HG02759 (cell line): ENCODE data around the gene SEMA3E.

Experiments
- ATAC-seq: cut with Tn5 transposase; IDR thresholded peaks from one replicate; pipeline ENCODE4 v1.9.1; 2021; ENCODE audit warnings: mild to moderate bottlenecking, moderate library complexity; ENCODE audit not compliant: unreplicated experiment

The SEMA3E gene

DNA sequence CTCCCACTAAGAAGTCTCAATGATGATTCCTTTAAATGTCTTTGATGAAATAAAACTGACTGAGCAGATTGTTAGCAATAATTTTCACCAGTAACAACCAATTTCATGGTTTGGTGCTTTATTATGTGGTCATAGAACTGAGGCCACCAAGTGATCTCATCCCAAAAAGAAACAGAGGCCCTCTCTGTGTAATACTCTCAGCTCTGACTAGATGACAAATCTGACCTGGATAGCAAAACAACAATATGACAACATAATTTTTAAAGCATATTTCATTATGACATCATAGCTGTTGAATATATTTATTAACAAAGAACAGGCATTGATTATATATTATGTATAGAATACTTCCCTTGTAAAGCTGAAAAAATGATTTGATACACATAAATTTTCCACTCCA lies 5.9 kb downstream of the SEMA3E start:
- ATAC-seq, result no peak

DNA sequence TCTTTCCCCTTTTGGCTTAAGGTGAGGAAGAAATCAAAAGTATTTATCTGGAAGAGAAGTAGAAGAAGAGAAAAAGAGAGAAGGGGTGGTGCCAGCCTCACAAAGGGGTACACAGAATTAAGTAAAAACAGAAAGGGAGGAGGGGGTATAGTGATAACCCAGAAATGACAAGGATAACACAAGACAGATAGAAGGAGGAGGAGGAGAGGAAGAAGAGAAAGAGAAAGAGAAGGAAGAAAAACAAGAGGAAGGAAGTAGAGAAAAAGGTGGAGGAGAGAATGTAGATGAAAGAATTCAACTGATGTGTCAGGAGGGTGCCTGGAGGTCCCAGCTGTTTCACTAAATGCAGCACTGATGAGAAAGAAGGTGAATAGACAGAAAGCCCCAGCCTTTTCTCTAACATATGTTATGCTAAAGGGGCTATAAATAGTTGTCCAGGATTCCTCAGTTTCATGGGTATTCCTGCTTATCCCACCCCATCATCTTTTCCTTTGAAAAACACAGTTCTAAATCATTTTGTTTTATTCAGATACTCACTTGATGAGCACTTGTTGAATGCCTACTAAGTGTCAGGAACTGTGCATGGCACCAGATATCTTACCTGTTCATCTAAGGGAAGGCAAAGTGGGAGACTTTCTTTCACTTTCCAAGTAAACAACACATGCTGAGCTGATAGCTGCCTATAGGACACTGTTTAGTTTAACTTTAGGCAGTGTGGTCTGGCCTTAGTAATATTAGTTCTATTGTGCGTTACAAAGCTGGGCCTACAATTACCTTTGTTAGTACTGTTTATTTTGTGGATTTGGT lies 8.0 kb downstream of the SEMA3E start:
- ATAC-seq, result no peak

DNA sequence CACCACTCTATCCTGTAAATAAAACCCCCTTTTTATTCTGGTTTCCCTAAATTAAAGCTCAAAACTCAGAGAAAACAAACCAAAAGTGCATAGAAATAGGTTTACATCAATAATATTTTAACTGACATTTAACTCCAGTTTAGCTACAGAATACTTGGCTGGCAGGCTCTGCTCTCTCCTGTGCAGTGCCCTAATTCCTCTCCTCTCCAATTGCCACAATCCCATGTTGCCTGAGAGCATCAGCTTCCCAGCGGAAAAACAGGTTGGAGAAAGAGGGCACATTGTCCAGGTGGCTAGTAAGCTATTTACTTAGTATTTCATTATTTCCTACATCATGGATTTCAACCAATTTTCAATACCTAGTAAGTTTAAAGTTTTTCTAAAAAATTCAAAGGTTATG lies 8.7 kb downstream of the SEMA3E start:
- no peak for ATAC-seq

DNA sequence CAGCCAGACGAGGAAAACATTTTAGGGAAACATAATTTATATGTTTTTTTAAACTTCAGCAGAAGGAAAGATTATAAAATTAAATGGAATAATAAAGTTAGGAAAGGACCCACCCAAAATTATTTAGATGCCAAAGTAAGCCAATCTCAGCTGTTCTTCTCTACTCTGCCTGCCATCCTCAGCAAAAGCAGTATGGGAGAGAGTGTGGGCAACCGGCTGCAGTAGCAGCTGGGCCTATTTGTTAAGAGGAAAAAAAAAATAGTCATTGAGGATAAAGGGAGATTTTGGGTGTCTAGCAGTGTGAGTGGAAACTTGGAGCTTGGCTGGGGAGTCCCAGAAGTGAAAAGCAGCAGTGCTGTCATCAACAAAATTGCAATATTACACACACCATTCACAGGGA lies 15.4 kb downstream of the SEMA3E start:
- no peak for ATAC-seq

DNA sequence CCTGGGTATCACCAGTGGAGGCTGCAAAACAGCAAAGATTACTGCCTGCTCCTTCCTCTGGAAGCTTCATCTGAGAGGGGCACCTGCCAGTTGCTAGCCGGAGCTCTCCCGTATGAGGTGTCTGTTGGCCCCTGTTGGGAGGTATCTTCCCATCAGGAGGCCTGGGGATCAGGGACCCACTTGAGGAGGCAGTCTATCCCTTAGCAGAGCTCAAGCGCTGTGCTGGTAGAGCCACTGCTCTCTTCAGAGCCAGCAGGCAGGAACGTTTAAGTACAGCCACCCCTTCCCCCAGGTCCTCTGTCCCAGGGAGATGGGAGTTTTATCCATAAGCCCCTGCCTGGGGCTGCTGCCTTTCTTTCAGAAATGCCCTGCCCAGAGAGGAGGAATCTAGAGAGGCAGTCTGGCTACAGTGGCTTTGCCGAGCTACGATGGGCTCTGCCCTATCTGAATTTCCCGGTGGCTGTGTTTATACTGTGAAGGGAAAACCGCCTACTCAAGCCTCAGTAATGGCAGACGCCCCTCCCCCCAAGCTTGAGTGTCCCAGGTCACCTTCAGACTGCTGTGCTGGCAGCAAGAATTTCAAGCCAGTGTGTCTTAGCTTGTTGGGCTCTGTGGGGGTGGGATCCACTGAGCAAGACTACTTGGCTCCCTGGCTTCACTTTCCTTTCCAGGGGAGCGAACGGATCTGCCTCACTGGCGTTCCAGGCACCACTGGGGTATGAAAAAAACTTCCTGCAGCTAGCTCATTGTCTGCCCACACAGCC lies 19.6 kb downstream of the SEMA3E start:
- ATAC-seq, result no peak

DNA sequence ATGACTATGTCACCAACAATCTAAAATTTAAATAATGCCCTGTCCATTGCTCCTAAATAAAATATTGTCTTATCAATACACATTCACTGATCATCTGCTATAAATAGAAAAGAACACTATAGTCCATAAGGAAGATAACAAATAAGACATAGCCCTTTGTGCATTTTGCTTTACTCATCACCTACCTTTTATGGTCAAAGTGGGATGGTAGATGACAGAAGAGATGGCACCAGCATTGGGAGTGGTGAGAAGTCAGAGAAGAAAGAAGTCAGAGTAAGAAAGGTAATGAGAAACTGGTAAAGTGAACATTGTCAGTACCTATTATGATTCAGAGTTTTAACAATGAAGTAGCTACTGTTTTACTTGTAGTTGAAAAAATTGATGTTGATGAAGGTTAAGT lies 31.1 kb downstream of the SEMA3E start:
- no peak for ATAC-seq

DNA sequence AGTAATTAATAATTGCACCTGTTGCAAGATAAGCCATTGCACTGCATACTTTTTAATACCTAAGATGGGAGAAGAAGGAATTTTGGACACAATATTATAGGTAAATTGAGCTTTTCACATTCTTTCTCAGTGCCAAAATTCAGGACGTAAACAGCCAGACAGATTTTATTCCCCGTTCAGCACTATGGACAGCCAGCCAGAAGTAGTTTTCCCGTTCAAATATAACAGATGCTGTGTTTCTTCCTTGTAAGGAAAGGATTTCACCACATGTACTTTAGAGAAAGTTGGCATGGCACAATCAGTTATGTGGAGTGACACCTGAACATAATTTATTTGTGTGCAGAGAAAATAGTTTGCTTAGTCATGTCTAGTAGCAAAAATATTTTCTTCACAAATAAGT lies 34.8 kb downstream of the SEMA3E start:
- no peak for ATAC-seq

DNA sequence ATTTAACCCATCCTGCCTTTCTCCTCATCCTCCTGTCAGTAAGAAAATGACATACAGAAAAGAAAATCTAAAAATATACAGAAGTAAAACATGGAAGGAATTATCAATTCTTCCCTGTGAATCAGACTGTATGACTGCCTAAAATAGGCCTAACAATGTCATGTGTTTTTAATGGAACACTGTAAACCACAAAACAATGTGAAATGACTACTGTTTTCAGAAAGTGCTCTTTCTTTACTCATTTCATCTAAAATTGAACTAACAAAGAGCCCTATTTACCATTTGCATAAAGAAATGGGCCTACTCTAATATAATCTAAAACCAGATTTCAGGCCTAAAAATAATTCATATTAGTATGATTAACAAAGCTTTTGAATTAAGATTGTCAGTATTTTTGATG lies 35.7 kb downstream of the SEMA3E start:
- no peak for ATAC-seq

DNA sequence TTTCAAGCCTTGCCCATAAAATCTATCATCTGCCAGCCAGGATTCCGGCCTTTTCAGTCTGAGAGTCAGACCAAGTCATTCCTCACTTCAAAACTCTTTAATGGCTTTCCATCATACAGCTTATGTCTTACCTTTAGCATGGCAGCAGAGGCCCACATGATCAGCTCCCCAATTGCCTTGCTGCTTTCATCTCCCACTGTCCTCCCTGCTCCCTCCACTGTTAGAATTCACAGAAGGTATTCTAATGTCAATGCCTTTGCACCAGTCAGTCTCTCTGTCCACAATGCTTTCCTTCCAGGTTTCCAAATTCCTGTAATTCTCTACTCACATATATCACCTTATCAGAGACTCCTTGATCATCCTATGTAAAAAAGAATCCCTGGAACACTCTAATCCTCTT lies 37.2 kb downstream of the SEMA3E start:
- no peak for ATAC-seq

DNA sequence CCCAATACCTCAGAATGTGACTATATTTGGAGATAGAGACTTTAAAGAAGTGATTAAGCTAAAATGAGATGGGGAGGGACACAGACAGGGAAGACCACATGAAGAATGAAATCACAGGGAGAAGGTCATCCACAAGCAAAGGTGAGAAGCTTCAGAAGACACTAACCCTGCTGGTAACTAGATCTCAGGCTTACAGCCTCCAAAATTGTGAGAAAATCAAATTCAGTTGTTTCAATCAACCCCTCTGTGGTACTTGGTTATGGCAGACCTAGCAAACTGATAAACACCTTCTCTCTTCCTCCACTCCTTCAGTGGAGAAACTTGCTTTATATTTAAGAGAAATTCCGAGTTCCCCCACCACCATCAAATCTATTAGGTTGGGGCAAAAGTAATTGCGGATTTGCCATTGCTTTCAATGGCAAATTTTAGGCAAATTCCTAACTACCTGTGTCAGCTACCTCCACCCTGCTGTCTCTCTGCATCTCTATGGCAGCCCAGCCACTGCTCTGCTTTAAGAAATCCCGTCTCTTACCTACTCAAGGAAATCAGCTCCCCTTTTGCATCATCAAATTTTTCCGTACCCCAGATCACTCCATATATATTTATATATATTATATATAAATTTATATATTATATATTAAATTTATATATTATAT lies 38.2 kb downstream of the SEMA3E start:
- no peak for ATAC-seq

DNA sequence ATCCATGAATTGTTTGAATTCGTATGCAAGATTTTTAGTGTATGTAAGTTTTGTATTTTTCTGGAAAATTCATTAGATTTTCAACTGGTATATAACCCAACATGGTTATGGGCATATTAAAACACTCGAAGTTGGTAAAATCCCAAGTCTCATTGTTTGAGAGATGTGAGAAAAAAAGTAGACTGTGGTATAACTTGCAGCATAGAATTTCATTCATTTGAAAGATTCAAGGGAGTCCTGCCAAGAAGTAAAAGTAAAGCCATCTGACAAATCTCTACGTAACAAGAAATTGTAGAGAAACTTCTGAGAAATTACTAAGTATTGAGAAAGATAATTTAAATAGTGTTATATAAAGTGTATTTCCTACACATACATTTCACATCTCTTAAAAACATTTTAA lies 40.2 kb downstream of the SEMA3E start:
- no peak for ATAC-seq

DNA sequence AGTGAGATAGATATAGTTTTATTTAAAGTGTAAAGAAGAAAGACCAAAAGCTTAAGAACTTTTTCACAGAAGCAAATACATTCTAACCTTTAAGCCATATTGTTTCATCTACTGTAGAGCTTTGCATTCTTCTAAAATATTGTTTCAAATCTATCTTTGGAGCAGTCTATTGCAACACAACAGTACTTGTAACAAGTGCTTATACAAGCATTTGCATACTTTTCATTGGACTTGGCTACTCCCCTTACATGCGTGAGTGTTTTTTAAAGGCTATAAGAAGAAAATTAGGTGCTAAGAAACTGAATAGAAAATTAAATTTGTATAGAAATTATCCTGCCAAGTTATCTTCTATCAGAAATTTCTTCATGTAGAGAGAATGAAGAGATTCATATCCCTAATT lies 45.3 kb downstream of the SEMA3E start:
- no peak for ATAC-seq

DNA sequence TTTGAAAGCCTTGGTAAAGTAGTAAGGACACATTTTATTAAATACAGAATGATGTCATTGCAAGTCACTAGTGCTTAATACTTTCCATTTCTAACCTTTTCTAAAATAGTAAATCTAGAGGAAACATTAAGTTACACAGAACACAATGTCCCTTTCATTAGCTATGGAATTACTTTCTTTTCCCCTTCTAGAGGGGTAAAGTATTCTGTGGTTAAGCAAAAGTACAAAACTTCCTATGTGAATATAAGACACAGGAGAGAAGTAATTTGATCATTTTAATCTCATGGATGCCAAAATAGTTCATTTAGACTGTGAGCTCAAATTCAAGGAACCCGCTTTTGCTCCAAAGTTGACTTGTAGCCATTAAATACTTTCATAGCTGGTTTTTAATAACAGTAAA lies 49.8 kb downstream of the SEMA3E start:
- ATAC-seq, result no peak

DNA sequence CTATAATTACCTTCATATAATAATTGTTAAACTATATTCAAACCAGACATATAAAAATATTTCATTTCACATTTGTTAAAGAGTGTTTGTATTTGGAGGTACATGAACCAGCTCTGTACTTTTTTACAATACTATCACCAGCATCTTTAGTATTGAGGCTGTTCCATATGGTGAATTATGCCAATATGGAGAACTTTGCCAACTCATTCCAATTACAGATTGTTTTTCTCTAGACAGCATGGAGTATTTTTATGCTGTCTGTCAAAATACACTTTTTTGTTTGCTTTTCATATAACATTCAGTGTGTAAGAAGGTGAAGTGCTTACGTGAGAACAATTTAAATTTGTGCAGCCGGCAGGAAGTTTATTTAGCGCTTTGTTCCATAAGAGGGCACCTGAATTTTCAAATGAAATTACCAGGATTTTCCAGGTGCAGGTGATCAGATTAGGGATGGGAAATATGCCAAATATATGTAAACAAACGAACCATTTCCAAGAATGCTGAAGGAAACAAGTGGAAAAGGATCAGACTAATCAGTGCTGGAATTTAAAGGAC lies 54.9 kb downstream of the SEMA3E start:
- no peak for ATAC-seq

DNA sequence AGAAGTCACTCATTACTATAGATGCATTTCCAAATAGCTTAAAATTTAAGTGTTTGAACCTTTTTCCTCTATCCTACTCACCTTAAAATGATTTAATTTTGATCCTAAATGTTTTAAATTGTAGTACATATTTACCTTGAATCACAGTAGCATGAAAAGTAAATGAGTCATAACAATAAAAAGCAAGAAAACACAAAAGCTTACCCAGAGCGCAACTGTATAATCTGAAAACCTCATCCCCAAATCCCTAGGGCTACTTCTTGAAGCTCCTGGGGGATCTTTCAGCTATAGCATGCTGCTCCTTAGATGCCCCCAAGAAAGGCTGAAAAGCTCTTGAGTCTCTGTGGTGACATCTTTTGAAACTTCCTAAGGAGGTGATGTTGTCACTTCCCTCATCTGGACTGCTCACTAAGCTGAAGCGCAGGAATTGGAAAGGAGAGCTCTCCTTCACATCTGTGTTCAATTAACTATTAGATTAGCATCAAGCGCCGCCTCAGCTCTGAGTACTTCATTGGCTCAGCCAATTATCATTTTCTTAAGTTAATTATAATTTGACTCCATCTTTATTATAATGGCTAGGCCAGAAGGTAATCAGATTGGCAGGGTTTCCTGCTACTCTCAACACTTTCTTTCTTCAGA lies 60.2 kb downstream of the SEMA3E start:
- ATAC-seq, result no peak

DNA sequence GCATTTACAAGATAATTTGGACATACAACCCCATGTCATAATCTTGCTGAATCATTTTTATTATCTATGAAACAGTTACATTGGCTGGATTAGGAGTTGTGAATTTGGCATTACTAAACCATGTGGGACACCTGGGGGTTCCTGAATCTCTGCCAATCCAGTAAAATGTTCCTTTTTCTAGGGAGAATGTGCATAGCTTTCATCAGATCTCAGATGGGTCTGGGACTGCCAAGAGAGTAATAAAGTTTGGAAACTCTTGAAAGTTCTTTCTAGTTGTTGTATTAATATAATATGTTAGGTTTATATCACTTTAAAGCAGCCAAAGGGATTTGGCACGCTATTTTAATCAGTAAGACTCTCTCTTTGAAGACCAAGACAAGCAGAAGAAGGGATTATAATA lies 62.7 kb downstream of the SEMA3E start:
- ATAC-seq, result no peak

DNA sequence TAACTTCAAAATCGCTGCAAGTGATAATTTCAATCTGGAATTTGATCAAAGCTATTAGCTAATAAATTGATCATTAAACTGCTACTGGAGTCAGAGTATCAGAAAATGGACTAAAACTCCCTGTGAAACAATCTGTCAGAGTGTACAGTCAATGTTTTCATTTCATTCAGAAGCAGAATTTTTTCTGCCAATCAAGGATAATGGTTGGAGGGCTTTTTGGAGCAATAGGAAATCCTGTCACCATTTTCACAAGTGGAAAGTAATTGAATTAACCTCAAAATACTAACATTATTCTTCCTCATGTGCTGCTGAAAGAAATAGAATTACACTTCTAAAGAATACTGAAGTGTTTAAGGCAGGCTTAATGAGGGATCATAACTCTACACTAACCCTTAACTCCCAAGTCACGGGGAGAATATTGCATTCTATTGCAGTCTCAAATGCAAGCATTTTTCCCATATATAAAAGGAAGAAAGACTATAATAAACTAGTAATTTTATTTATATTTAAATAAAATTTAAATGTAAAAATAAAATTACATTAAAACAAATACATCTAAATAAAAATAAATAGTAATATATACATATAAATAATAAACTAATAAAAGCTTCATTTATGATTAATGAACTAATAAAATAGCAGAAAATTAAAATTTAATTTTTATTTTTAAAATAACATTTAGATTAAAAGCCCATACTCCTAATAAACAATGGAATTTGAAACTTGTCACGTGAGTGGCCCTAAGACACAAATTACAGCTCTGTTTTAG lies 67.1 kb downstream of the SEMA3E start:
- no peak for ATAC-seq

DNA sequence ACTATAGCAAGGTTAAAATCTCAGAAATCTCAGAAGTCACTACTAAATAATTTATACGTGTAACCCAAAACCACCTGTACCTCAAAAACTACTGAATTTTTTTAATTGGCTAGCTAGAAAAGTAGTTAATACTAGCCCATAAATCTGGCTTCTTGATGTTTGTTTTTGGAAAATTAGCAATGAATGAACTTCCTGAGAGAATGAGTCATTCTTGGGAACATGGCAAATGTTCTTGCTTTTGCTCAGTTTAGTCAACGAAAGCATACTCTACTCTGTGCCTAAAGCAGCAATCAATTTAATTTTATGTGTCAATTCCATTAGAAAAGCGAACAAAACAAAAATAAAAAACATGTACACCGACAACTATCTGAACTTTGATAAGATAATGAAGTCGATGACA lies 69.2 kb downstream of the SEMA3E start:
- no peak for ATAC-seq

DNA sequence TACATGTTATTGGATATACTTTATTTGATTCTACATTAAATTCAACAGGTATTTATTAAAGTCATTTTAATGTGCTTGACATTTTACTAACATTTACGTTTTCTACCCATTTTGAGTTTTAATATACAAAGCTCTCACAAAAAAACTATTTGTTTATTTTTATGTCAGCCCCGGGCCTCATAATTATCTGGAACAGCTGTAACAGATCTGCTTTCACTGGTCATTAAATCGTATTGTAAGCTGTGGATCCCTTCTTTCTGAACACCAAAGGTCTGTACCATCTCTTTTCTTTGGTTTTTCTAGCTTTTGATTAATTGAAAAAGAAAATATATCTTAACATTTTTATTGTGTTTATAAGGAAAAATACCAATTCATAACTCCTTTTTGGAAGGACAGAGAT lies 73.5 kb downstream of the SEMA3E start:
- no peak for ATAC-seq

DNA sequence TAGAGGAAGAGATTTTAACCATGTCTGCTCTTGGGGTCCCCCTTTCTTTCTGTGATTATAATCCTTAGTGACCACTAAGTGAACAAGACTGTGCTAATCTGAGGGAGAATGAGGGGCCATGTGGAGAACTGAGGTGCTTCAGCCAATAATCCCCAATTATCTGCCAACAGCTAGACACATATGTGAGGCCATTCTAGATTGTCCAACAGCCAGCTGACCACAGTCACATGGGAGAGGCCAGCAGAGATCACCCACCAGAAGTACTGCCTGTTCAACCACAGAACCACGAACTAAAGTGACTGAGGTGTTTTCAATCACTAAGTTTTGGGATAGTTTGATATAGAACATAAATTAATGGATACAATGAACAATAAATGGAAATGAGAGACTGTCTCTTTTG lies 74.3 kb downstream of the SEMA3E start:
- no peak for ATAC-seq
